HepG2 (cell line): Measurements from ENCODE around the gene TPST1.
"Not testable (repeated sequence)": the region's sequence is repeated elsewhere in the genome, so short reads cannot be mapped to it uniquely, and the experiment has no call there.

Source experiments
- CREB1 ChIP-seq, 2 experiments: fragments of 450-650 bp in 1 of 2; IDR thresholded peaks; 2 replicates each; pipeline ENCODE4 v1.6.1; 2016 to 2017; ENCODE audit warnings: control low read depth in 1 of 2, mild to moderate bottlenecking in 1 of 2, missing compliant biosample characterization in 1 of 2, missing genetic modification characterization in 1 of 2
- CTCF ChIP-seq: sonication (generic); formaldehyde crosslinking; IDR thresholded peaks from 2 replicates; pipeline ENCODE4 v1.5.0; 2020; ENCODE audit warnings: mild to moderate bottlenecking, missing genetic modification reagents, moderate library complexity
- EHMT2 ChIP-seq: fragments of 200-600 bp; sonication (generic); IDR thresholded peaks from 2 replicates; pipeline ENCODE4 v1.7.0; 2017; ENCODE audit warnings: antibody characterized with exemption, low read depth, low read length, borderline replicate concordance

GRCh38 chr7:66175006-66175405, 30.1 kb upstream of the TPST1 start:
- not testable (repeated sequence) for TF ChIP-seq CREB1 (IDR thresholded peaks at IDR 0.05); CREB1 (CRISPR knock-in tag; IDR thresholded peaks at IDR 0.05); EHMT2; CTCF (CRISPR knock-in tag)
